ENCODE data around the gene CELF4.

The CELF4 gene

DNA sequence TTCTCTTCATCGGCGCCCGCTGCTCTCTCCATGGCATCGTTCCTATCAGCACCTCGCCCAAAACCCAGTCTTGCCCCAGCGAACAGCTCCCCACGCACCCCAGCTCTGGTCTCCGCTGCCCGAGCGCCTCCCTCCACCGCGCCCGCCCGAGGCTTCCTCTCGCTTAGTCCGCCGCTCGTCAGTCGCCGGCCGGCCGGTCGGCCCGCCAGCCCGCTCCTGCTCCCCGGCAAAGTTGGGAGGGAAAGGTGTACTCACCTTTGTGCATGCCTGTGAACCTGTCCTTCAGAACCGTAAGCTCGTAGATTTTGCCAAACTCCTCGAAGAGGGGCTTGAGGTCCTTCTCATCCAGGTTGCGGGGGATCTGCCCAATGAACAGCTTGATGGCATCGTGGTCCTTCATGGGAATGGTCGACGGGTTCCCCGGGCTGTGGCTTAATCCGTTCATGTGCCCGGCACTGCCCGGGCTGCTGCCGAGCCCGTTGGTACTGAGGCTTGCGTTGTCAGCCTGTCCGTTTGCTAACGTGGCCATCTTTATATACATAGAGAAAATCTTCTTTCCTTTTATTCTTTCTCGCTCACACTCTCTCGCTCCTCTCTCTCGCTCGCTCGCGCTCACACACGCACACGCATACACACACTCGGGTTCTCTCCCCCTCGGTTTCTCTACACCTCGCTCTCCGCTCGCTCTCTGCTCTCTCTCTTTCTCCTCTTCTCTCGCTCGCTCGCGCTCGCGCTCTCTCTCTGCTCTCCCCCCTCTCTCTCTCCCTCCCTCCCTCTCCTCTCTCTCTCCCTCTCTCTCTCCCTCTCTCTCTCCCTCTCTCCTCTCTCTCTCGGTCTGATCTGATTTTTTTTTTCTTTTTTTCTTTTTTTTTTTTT, at the start of gene CELF4:
Gene CELF4 (minus strand): TSS at position 698 of the 876 bp plus-strand sequence.
- peak; percentile 25 to 73 for DNase-seq

GRCh38 chr18:37613253-37613565, 47.6 kb upstream of the CELF4 start:
- no peak for DNase-seq

DNA sequence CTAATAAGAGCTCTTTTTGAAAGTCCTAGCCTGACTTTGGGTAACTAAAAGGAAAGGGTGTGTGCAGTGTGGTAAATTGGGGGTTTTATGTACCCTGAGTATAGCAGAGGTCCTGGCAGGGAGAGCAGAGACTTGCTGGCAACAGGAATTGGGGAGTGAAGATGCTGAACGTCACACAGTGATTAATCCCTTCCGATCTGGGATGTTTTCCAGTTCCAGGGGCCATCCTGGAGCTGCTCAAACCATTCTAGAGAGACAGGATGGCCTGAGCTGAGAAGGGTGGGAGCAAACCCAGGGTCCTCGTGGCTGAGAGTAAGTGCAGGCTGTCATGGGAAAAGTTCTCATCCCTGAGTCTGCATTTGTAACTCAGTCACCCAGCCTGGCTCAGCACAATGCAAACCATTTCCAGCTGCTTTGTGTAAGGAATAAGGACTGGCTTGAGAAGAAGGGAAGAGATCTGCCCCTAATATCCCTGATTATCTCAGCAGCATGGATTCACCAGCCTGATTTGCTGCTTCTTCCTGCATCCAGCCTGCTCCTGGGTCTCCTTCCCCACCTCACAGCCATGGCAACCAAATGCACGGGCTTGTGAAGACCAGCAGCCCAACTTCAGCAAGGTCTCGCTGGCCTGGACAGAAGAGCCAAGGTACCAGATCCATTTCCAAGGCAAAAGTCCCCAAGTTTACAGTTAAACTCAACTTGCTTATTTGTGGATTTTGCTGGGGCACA, 47.1 kb upstream of the CELF4 start:
- no peak for DNase-seq

- no peak for DNase-seq
Measured at GRCh38 chr18:37611614-37612279, 46.1 kb upstream of the CELF4 start.

GRCh38 chr18:37608876-37609275, 43.3 kb upstream of the CELF4 start:
- DNase-seq: no peak

DNA sequence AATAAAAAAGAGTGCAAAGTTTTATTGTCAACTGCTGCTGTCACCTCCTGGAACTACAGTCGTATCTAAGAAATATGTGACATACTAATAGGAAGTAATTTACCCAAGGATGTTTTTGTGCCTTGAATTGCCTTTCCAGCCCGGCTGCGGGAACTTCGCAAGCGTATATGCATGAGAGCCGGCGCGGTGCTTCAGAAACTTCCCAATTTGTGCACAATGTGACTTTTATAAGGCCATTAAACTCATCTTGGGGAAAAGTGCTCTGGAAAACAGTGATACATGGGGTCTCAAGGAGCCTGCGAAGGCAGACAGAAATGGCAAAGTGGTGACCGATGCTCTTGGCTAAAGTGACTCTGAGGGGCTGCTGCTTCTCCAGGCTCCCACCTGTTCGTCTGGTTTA, 41.7 kb upstream of the CELF4 start:
- no peak for DNase-seq

- no peak for DNase-seq
Measured at GRCh38 chr18:37604032-37604431, 38.4 kb upstream of the CELF4 start.

DNA sequence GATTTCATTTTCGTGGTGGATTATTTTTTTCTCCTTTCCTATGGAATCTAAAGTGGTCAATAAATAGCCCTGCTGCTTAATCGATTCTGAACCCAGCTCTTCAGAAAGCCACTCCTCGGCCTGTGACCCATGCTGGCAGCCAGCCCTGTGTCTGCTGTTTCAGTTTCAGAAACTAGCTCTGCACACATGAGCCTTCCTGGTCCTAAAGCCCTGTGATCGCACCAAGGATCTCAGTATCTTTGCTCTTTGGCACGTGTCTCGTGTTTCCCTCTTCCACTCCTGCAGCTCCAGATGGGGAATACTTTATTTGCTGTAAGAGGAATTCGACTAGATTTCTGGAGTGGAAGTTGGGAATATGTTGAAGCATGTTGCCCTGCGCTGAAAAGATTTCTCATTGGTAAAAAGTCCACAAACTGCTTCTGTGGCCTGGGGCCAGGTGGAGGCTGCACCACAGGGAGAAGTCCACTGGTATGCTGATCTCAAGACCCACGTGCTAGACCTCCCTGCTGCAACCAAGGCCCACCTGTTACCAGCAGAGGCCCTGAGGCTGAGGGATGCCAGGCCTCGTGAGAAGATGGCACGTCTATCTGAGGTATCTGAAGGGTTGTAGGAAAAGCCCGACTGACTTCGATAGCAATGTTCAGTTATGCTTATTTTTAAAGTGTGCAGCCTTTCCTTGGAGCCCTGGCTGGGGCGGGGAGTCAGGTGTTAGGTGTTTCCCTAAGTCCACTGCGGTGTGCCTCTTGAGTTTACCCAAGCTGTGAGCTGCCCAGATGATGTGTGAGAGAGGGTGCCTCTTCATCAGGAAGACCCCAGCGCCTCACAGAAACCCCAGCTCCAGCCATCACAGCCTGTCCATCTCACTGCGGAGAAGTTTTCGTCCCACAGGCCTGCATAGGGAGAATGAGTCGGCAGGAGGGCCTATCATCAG, 33.6 kb upstream of the CELF4 start:
- no peak for DNase-seq

- DNase-seq: no peak
Measured at GRCh38 chr18:37598396-37598795, 32.8 kb upstream of the CELF4 start.

DNA sequence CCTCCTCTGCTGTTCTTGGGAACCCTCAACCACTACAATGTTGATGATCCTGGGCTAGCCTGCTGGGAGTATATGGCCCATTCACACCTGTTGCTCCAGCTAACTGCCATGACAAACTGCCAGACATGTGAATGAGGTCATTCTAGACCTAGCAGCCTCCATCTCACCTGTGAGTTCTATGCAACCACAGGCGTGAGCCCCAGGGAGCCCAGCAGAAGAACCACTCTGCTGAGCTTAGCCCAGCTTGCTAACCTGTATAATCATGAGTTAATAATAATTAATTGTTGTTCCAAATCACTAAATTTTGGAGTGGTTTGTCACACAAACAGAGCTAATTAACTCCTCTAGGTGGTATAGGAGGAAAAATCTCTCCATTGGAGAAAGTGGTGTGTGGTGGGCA, 24.7 kb upstream of the CELF4 start:
- DNase-seq: no peak

DNA sequence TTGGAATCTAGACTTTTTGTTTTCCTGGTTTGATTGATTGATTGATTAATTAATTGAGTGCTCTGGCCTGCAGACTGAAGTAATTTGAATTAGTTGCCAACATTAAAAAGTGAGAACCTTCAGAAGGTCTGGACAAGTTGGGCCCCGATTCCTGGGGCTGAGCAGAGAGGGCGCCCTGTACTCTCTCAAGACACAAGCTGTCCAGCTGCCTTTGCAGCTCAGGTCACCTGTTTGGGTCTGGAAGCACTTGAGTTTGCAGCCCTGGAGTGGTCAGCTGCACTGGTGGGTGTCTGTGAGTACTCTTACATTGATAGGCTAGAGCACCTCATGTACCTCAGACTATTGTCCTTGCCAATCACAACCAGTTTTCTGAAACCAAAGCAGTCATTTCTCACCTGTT, 22.7 kb upstream of the CELF4 start:
- no peak for DNase-seq

- DNase-seq: no peak
Measured at GRCh38 chr18:37586656-37587225, 21.1 kb upstream of the CELF4 start.

GRCh38 chr18:37584952-37585695, 19.5 kb upstream of the CELF4 start:
- no peak for DNase-seq

DNA sequence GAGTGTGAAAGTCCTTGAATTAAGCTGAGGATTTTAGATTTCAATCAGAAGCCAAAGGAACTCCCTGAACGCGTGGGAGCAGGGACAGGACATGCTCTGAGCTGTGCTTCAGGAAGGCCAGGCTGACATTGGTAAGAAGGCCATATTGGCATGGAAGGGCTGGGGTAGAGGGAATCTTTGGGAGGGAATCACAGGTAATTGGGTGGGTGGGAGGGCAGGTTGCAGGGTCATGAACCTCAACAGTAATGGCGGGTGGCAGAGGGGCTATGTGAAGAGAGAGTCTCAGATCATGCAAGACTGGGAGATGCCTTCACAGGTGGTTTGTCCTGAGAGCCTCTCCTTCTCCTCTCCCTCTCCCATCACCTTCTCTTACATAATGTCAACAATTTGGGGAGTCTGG, 18.6 kb upstream of the CELF4 start:
- DNase-seq: no peak

GRCh38 chr18:37582261-37582660, 16.7 kb upstream of the CELF4 start:
- DNase-seq: no peak

DNA sequence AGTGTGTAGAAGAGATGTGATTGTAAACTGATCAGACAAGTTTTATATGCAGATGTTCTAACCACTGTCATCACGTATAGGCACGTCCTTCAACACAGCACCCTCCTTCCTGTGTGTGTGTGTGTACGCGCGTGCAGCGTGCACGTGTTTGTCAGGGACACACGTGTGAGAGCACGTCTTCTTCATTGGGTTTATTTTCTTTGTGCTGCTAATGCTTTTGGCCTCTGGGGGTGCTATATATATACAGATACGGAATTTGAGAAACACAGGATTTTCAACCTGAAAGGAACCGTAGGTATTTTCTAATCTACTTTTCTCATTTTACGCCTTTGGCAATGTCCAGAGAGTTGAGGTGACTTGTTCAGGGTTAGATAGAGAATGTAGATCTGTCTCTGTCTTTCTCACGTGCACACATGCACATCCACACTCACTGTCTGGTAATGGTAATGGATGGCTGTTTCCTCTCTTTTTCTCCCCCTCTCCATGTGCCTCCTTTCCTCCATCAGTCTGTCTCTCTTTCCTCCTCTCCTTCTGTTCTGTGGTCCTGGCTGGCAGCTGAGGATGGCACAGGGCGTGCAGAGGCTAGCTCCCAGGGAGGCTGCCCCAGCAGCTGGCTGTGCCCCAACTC, 13.4 kb upstream of the CELF4 start:
- peak in 1 of 2 experiments; percentile 26 for DNase-seq

DNA sequence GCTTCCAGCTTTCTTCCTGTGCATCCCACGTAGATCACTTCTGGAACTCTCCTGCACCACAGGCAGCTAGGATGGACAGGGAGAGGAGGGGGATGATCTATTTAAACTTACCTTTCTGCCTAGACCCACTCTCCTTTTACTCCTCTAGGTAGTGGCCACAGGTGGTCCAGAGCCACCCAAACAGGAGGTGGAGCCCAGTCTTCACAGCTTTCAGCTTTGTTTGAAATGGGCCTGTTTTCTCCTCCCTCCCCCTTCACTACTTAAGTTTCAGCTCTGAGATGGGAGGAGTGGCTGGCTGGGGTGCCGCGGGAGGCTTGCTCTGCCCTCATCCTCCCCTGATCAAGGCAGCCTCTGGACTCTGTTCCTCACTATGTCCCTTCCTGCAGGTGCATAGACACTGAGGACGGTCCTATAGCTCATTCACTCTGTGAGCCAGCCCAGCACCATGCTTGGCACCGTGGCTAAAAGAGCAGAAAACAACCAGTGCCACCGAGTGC, 12.6 kb upstream of the CELF4 start:
- no peak for DNase-seq

GRCh38 chr18:37577051-37577611, 11.5 kb upstream of the CELF4 start:
- no peak for DNase-seq

GRCh38 chr18:37575646-37576045, 10.0 kb upstream of the CELF4 start:
- DNase-seq: peak in 1 of 2 experiments; percentile 50

GRCh38 chr18:37574113-37574512, 8.5 kb upstream of the CELF4 start:
- peak in 1 of 2 experiments; percentile 16 for DNase-seq

DNA sequence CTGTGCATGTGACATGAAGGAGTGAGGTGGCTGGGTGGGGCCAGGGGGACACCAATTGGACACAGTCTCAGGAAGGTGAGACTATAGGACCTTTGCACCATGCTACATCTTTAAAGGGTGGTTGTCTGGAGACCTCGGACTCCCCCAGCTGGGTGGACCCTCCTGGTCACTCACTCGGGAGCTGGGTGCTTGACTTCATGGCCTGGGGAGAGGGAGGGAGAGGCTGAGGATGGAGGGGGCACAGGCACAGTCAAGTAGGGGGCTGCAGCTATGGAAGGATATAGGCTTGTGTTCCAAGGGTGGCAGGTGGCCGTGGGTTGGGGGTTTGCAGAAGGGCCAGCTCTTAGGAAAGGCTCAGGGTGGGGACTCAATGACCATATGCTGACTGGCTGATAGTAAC, 7.1 kb upstream of the CELF4 start:
- no peak for DNase-seq

Data from NCI-H2081 (cell line).